Fibroblast of the conjunctiva (primary cell): ENCODE measurements around the gene NOC4L.
A peak's percentile ranks its signal among the peaks of the same experiment; 100 is the strongest.

Experiments
- DNase-seq: peaks from one replicate; pipeline ENCODE4 v3.0.0-alpha.2; 2010; ENCODE audit warnings: low read depth

NOC4L gene

GRCh38 chr12:132156573-132157325 is 12.5 kb downstream of the NOC4L start:
- no peak for DNase-seq

- no peak for DNase-seq
Measured at GRCh38 chr12:132157733-132158409, 13.6 kb downstream of the NOC4L start.

- no peak for DNase-seq
Measured at GRCh38 chr12:132158677-132159554, 14.7 kb downstream of the NOC4L start.

- no peak for DNase-seq
Measured at GRCh38 chr12:132159555-132160003, 15.3 kb downstream of the NOC4L start.

- no peak for DNase-seq
Measured at GRCh38 chr12:132160016-132160415, 15.8 kb downstream of the NOC4L start.

GRCh38 chr12:132160601-132161035 is 16.4 kb downstream of the NOC4L start:
- no peak for DNase-seq

GRCh38 chr12:132161036-132161781 is 17.0 kb downstream of the NOC4L start:
- peak; percentile 14 for DNase-seq

- DNase-seq: no peak
Measured at GRCh38 chr12:132161796-132162507, 17.7 kb downstream of the NOC4L start.

GRCh38 chr12:132162508-132163031 is 18.3 kb downstream of the NOC4L start:
- DNase-seq: peak; percentile 43

GRCh38 chr12:132163041-132163910 is 19.0 kb downstream of the NOC4L start:
- no peak for DNase-seq

- no peak for DNase-seq
Measured at GRCh38 chr12:132163911-132164288, 19.6 kb downstream of the NOC4L start.

GRCh38 chr12:132164426-132164825 is 20.2 kb downstream of the NOC4L start:
- DNase-seq: no peak

- DNase-seq: no peak
Measured at GRCh38 chr12:132165584-132165983, 21.3 kb downstream of the NOC4L start.

- no peak for DNase-seq
Measured at GRCh38 chr12:132166093-132166492, 21.8 kb downstream of the NOC4L start.

GRCh38 chr12:132166801-132167591 is 22.7 kb downstream of the NOC4L start:
- no peak for DNase-seq

GRCh38 chr12:132167611-132168310 is 23.5 kb downstream of the NOC4L start:
- DNase-seq: no peak

- DNase-seq: no peak
Measured at GRCh38 chr12:132168311-132169031, 24.2 kb downstream of the NOC4L start.

GRCh38 chr12:132169376-132169775 is 25.1 kb downstream of the NOC4L start:
- no peak for DNase-seq
